Measurements from ENCODE around the gene FCSK. TPM values are rescaled to one million over a fixed set of nuclear protein-coding genes. Genes with fewer than 3 reads are reported as not detected.

The FCSK gene
- total and polyA plus RNA-seq, 2 of the 8 experiments (the other 6 are each of a cell fraction or from before 2014, with no cell fraction given): 4.6 to 5.1 TPM

GRCh38 chr16:70422543-70422942 is 31.9 kb upstream of the FCSK start (continued):
- TF ChIP-seq CHD2 (IDR thresholded peaks at IDR 0.05; ENCODE audit: low read length): no peak
- TF ChIP-seq RAD21 (IDR thresholded peaks at IDR 0.05 in 1 of 2, conservative IDR thresholded peaks at IDR 0.05 in 1 of 2; ENCODE audit: low read depth in 2 of 2, low read length in 2 of 2): no peak
- no peak for TF ChIP-seq SP1 (IDR thresholded peaks at IDR 0.05; ENCODE audit: low read depth, low read length)
- TF ChIP-seq GABPA (IDR thresholded peaks at IDR 0.05; ENCODE audit: borderline replicate concordance, insufficient read depth, low read length): no peak
- TF ChIP-seq SP2 (IDR thresholded peaks at IDR 0.05; ENCODE audit: low read length): no peak
- no peak for TF ChIP-seq PHF8 (conservative IDR thresholded peaks at IDR 0.05; ENCODE audit: low read depth, low read length)
